Measurements from ENCODE around the gene PTPN22. TPM values are rescaled to one million over a fixed set of nuclear protein-coding genes. Genes with fewer than 3 reads are reported as not detected.

The PTPN22 gene
- total RNA-seq, 2 experiments from 2014 or later: 79.4 to 81.1 TPM

Other genes starting within 250 kb of the PTPN22 start
- gene PHTF1, start 112.2 kb downstream of the PTPN22 start, total RNA-seq: 10 to 100 TPM; 22.1 to 23.0 TPM
- 10 to 100 TPM; 27.9 to 32.1 TPM for gene RSBN1, start 59.2 kb downstream of the PTPN22 start, total RNA-seq
- 1 to 10 TPM; 1.6 to 2.9 TPM for gene BCL2L15, start 15.9 kb upstream of the PTPN22 start, total RNA-seq
- 10 to 100 TPM; 53.7 to 56.7 TPM for gene AP4B1, start 33.1 kb upstream of the PTPN22 start, total RNA-seq
- 10 to 100 TPM; 13.2 to 14.4 TPM for gene DCLRE1B, start 33.6 kb upstream of the PTPN22 start, total RNA-seq
- gene HIPK1, start 57.6 kb upstream of the PTPN22 start, total RNA-seq: 10 to 100 TPM; 89.5 to 92.5 TPM
- gene OLFML3, start 107.8 kb upstream of the PTPN22 start, total RNA-seq: under 1 TPM; 0.20 to 0.45 TPM

Measured in activated CD4-positive, alpha-beta memory T cell treated with anti-CD3 and anti-CD28 coated beads, Interleukin-2, amount 10 ng/mL, durations not matched to agents 7 days and 5 days (primary cell).